ENCODE data around the gene CMTM2. TPM values are rescaled to one million over a fixed set of nuclear protein-coding genes. Genes with fewer than 3 reads are reported as not detected.

CMTM2 gene
- total RNA-seq, 1 donor from 2014 or later, result 0.80 TPM

Other genes starting within 250 kb of the CMTM2 start
- not detected in 2 replicates for gene CDH5, start 212.8 kb upstream of the CMTM2 start, total RNA-seq
- not detected in 2 replicates for gene BEAN1, start 152.2 kb upstream of the CMTM2 start, total RNA-seq
- 7.3 and 8.4 TPM in 2 replicates for gene TK2, start 29.3 kb upstream of the CMTM2 start, total RNA-seq
- 153 and 159 TPM in 2 replicates for gene CKLF, start 26.9 kb upstream of the CMTM2 start, total RNA-seq
- 12.5 and 13.9 TPM in 2 replicates for gene CMTM1, start 13.0 kb upstream of the CMTM2 start, total RNA-seq
- gene CMTM3, start 25.2 kb downstream of the CMTM2 start, total RNA-seq, result 93.1 and 94.1 TPM in 2 replicates
- gene CMTM4, start 117.3 kb downstream of the CMTM2 start, total RNA-seq, result 3.3 and 3.9 TPM in 2 replicates
- 55.7 and 60.3 TPM in 2 replicates for gene DYNC1LI2, start 172.1 kb downstream of the CMTM2 start, total RNA-seq
- 0.29 TPM in 1 of 2 replicates, not detected in the other for gene TERB1, start 222.1 kb downstream of the CMTM2 start, total RNA-seq

All from activated T-helper 1 cell treated with anti-CD3 and anti-CD28 coated beads, Interleukin-12 subunit alpha, Interleukin-12 subunit beta, Interleukin-2, Interleukin-4 antibody, amounts not matched to agents 30 ng/mL and 10 ng/mL and 1 ng/mL, durations not matched to agents 14 hours and 24 hours and 36 hours (primary cell).